OCI-LY3 (cell line): ENCODE measurements around the gene ITGA6.

Experiments
- H2AFZ ChIP-seq: fragments of 200-600, 300-600 bp; shearing (Covaris generic); 2 replicates; pipeline ENCODE4 v1.6.0; 2014; ENCODE audit warnings: antibody characterized with exemption, low read depth, low read length
- H3K27ac ChIP-seq: fragments of 200-600, 300-600 bp; sonication (generic); 2 replicates; pipeline ENCODE4 v1.5.1; 2014; ENCODE audit warnings: mild to moderate bottlenecking, low read length, moderate library complexity, mixed read lengths
- H3K27me3 ChIP-seq: fragments of 200-600, 300-600 bp; sonication (generic); 2 replicates; pipeline ENCODE4 v1.6.1; 2014; ENCODE audit warnings: low read depth, low read length, mixed read lengths
- H3K36me3 ChIP-seq: fragments of 200-600, 300-600 bp; sonication (generic); replicated peaks from 2 replicates; pipeline ENCODE3; 2014; ENCODE audit warnings: low read depth, low read length, mixed read lengths
- H3K4me1 ChIP-seq: fragments of 300-600, 200-600 bp; sonication (generic); 2 replicates; pipeline ENCODE4 v1.6.1; 2014; ENCODE audit warnings: low read length, mixed read lengths
- H3K4me2 ChIP-seq: fragments of 200-600, 300-600 bp; sonication (generic); 2 replicates; pipeline ENCODE4 v1.6.1; 2014; ENCODE audit warnings: low read length, mixed read lengths
- H3K4me3 ChIP-seq: fragments of 300-600, 200-600 bp; sonication (generic); 2 replicates; pipeline ENCODE4 v1.5.1; 2014; ENCODE audit warnings: antibody characterized with exemption, mild to moderate bottlenecking, low read length, moderate library complexity
- H3K79me2 ChIP-seq: fragments of 300-600, 200-600 bp; shearing (Covaris generic); 2 replicates; pipeline ENCODE4 v1.6.1; 2014; ENCODE audit warnings: mild to moderate bottlenecking, low read length, mixed read lengths
- H3K9ac ChIP-seq: fragments of 300-600, 200-600 bp; shearing (Covaris generic); 2 replicates; pipeline ENCODE4 v1.6.0; 2014; ENCODE audit warnings: mild to moderate bottlenecking, low read length, moderate library complexity
- H3K9me3 ChIP-seq: fragments of 200-600, 300-600 bp; shearing (Covaris generic); 2 replicates; pipeline ENCODE4 v1.6.1; 2014; ENCODE audit warnings: low read length, mixed read lengths; ENCODE audit not compliant: insufficient read depth
- H4K20me1 ChIP-seq: fragments of 200-600, 300-600 bp; sonication (generic); 2 replicates; pipeline ENCODE4 v1.6.1; 2016; ENCODE audit warnings: low read length, mixed read lengths; ENCODE audit not compliant: insufficient read depth
- EZH2phosphoT487 ChIP-seq: fragments of 200-600 bp; shearing (Covaris generic); IDR thresholded peaks from 2 replicates; pipeline ENCODE4 v1.6.1; 2018; ENCODE audit warnings: antibody characterized with exemption, mixed run types, low read depth
- TF ChIP-seq, protein P1 (sequence below): fragments of 200-600, 300-600 bp; sonication (generic); IDR thresholded peaks from 2 replicates; pipeline ENCODE4 v1.5.1; 2014; ENCODE audit warnings: antibody characterized with exemption, low read length, low read depth

Gene ITGA6

GRCh38 chr2:172387361-172387760 is 40.0 kb upstream of the ITGA6 start:
- H3K4me2 ChIP-seq = no peak overlapping the region
- no peaks in the 10 kb centered on the region for H3K4me1 ChIP-seq
- H3K27me3 ChIP-seq = no peaks in the 10 kb centered on the region
- no peaks in the 10 kb centered on the region for H3K9me3 ChIP-seq
- H4K20me1 ChIP-seq = no peaks in the 10 kb centered on the region
- no peak overlapping the region for H3K9ac ChIP-seq
- no peak overlapping the region for H3K4me3 ChIP-seq
- H2AFZ ChIP-seq = no peak overlapping the region
- no peaks in the 10 kb centered on the region for H3K79me2 ChIP-seq
- TF ChIP-seq, protein P1, sequence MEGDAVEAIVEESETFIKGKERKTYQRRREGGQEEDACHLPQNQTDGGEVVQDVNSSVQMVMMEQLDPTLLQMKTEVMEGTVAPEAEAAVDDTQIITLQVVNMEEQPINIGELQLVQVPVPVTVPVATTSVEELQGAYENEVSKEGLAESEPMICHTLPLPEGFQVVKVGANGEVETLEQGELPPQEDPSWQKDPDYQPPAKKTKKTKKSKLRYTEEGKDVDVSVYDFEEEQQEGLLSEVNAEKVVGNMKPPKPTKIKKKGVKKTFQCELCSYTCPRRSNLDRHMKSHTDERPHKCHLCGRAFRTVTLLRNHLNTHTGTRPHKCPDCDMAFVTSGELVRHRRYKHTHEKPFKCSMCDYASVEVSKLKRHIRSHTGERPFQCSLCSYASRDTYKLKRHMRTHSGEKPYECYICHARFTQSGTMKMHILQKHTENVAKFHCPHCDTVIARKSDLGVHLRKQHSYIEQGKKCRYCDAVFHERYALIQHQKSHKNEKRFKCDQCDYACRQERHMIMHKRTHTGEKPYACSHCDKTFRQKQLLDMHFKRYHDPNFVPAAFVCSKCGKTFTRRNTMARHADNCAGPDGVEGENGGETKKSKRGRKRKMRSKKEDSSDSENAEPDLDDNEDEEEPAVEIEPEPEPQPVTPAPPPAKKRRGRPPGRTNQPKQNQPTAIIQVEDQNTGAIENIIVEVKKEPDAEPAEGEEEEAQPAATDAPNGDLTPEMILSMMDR = no peak
- no peak for TF ChIP-seq EZH2phosphoT487
- no peaks in the 10 kb centered on the region for H3K36me3 ChIP-seq
- H3K27ac ChIP-seq = no peak overlapping the region

GRCh38 chr2:172389685-172390339 is 37.6 kb upstream of the ITGA6 start:
- TF ChIP-seq EZH2phosphoT487 = no peak
- TF ChIP-seq, protein P1 = no peak
- H4K20me1 ChIP-seq = no peaks in the 10 kb centered on the region
- H3K9me3 ChIP-seq = no peaks in the 10 kb centered on the region
- H3K36me3 ChIP-seq = no peaks in the 10 kb centered on the region
- H3K4me2 ChIP-seq = no peak overlapping the region
- no peaks in the 10 kb centered on the region for H3K27me3 ChIP-seq
- H2AFZ ChIP-seq = no peak overlapping the region
- no peak overlapping the region for H3K4me3 ChIP-seq
- H3K27ac ChIP-seq = no peak overlapping the region
- no peaks in the 10 kb centered on the region for H3K4me1 ChIP-seq
- no peak overlapping the region for H3K9ac ChIP-seq
- no peaks in the 10 kb centered on the region for H3K79me2 ChIP-seq

GRCh38 chr2:172394002-172394401 is 33.4 kb upstream of the ITGA6 start:
- no peak overlapping the region for H3K4me2 ChIP-seq
- no peak overlapping the region for H3K27ac ChIP-seq
- TF ChIP-seq EZH2phosphoT487 = no peak
- TF ChIP-seq, protein P1 = no peak

DNA sequence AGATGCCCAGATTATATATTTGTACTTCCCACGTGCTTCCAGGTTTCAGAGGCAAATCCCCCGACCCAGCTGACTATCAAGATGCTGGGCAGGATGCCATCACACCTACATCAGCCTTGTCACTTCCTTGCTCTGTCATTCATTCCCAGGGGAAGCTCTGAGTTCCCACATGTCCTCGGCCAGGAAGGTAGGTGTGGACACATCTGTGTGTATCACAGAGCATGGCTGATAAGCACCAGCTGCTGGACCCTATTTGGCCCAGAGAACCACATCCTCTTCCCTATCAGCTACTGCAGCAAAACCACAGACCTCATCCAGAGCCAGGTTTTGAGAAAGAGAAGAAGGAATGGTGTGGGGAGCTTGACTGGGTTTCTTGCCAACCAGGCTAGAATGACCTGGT is 31.9 kb upstream of the ITGA6 start:
- Histone ChIP-seq H3K27me3 (peaks cover 21% of the 10 kb centered on the region), H3K4me2 (no peak overlapping the region), H2AFZ (no peak overlapping the region), H3K9ac (no peak overlapping the region), H4K20me1 (no peaks in the 10 kb centered on the region), H3K4me3 (no peak overlapping the region), H3K9me3 (no peaks in the 10 kb centered on the region), H3K36me3 (no peaks in the 10 kb centered on the region), H3K27ac (no peak overlapping the region), H3K79me2 (no peaks in the 10 kb centered on the region), H3K4me1 (no peaks in the 10 kb centered on the region)
- TF ChIP-seq, protein P1 = no peak
- no peak for TF ChIP-seq EZH2phosphoT487

More at GRCh38 chr2:172394002-172394401, 33.4 kb upstream of the ITGA6 start:
- Histone ChIP-seq H2AFZ (no peak overlapping the region), H3K4me3 (no peak overlapping the region), H3K79me2 (no peaks in the 10 kb centered on the region), H3K27me3 (peaks cover 21% of the 10 kb centered on the region), H3K9me3 (no peaks in the 10 kb centered on the region), H4K20me1 (no peaks in the 10 kb centered on the region), H3K4me1 (no peaks in the 10 kb centered on the region), H3K9ac (no peak overlapping the region), H3K36me3 (no peaks in the 10 kb centered on the region)
